Endothelial cell of hepatic sinusoid (primary cell): ENCODE results near the gene ZSWIM1.
"Not testable (repeated sequence)": the region's sequence is repeated elsewhere in the genome, so short reads cannot be mapped to it uniquely, and the experiment has no call there.

Source experiments
- in situ Hi-C: cut with HindIII; loops from 2 replicates; pipeline ENCODE4 v1.10.0; 2017; ENCODE audit warnings: low sequenced_read_pairs

The ZSWIM1 gene

DNA sequence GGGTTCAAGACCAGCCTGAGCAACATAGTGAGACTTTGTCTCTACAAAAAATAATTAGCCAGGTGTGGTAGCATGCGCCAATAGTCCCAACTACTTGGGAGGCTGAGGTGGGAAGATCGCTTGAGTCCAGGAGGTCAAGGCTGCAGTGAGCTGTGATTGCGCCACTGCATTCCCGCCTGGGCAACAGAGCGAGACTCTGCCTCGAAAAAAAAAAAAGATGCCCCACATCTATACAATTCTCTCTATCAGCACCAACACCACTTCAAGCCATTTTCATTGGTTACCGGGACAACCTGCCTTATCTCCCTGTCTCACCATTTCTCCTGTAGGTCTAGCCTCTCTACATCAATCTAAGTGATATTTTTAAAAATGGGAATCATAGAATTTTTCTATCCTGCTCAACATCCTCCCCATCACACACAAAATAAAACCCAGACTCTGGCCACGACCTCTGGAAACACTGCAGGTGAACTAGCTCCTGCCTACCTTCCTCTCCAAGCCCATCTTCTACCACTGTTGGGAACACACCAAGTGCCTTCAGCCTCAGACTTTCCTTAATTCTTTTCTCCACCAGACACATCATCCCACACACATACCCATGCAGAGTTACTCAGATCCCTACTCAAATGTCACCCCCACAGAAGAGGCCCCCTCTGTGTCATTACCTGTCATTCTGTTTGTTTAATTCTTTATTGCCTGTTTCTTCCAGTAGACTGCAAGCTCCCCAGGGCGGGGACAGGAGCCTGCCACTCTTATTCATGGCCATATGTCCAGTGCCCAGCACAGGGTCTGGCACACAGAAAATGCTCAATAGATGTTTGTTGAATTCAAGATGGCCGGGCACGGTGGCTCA is 40.5 kb downstream of the ZSWIM1 start:
- in situ Hi-C loops = no loop called here

DNA sequence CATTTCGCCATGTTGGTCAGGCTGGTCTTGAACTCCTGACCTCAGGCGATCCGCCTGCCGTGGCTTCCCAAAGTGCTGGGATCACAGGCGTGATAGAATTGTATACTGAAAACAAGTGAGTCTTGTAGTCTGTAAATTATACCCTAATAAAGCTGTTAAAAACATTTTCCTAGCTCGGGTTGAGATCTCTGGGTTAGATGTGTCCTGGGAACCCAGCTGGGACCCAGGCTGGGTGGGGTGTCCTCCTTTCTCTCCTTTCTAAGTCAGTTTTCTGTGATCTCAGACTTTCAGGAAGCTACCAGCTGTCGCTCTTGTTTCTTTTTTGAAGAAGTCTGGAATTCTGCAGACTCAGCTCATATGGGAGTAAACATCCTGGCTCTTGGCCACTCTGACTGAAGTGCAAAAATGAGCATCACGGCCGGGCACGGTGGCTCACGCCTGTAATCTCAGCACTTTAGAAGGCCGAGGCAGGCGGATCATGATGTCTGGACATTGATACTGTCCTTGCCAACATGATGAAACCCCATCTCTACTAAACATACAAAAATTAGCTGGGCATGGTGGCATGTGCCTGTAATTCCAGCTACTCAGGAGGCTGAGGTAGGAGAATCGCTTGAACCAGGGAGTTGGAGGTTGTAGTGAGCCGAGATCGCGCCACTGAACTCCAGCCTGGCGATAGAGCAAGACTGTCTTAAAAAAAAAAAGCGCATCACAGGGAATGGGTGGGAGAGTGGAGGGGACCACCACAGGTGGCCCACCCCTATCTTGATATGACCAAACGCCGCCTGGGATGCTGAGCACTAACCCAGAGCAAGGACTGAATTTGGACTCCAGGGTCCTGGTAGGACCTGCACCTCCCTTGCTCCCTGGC is 43.6 kb downstream of the ZSWIM1 start:
- in situ Hi-C loops = no loop called here

DNA sequence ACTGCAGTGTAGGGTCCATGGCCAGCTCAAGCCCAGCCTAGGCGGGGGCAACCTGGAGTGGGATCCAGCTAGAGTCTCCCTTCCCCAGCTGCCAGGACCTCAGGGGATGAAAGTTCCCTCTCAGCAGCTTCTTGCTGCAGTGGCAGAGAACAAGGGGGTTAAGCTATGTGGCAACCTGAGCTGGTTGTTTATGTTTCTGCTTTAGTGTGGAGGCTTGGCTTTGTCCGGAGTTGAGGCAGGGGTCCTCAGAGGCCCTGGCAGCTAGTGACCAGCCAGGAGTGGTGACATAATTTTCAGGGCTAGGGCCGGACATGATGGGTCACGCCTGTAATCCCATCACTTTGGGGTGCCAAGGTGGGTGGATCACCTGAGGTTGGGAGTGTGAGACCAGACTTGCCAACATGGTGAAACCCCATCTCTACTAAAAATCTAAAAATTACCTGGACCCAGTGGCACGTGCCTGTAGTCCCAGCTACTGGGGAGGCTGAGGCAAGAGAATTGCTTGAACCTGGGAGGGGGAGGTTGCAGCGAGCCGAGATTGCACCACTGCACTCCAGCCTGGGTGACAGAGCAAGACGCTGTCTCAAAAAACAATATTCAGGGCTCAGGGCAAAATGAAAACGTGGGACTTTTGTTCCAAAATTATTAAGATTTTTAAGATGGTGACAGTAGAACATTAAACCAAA is 44.9 kb downstream of the ZSWIM1 start:
- in situ Hi-C loops = no loop called here

DNA sequence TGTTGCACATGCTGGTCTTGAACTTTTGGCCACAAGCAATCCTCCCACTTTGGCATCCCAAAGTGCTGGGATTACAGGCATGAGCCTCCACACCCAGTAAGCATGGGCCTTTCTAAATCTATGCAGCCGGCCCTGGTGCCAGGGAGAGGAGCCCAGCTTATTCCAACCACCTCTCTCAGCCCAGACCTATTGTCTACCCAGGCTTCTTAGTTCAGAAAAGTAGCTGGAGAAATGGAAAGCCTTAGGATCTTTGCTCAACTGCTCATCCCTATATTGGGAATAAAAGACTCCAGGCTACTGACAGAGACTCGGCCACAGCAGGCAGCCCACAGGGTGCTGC is 45.7 kb downstream of the ZSWIM1 start:
- in situ Hi-C loops = no loop called here

DNA sequence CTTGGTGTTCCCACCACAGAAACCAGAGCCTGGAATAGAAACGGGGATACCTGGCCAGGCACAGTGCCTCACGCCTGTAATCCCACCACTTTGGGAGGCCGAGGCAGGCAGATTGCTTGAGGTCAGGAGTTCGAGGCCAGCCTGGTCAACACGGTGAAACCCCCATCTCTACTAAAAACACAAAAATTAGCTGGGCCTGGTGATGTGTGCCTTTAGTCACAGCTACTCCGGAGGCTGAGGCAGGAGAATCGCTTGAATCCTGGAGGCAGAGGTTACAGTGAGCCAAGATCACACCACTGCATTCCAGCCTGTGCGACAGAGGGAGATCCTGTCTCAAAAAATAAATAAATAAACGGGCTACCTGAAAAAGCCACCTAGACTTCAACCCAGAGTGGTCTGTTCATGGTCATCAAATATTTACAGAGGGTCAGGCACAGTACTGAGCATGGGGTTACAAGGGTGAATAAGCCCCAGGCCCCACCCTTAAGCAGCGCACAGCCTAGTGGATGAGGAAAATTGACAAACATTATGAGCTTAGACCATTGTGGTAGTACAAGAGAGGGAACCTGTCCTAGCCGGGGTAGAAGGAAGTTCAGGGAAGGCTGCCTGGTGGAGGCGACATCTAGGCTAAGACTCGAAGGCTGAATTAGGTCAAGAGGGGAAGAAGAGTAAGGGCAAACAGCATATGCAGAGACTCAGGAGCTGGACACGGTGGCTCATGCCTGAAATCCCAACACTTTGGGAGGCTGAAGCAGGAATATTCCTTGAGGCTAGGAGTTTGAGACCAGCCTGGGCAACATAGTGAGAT is 46.2 kb downstream of the ZSWIM1 start:
- in situ Hi-C loops = no loop called here

DNA sequence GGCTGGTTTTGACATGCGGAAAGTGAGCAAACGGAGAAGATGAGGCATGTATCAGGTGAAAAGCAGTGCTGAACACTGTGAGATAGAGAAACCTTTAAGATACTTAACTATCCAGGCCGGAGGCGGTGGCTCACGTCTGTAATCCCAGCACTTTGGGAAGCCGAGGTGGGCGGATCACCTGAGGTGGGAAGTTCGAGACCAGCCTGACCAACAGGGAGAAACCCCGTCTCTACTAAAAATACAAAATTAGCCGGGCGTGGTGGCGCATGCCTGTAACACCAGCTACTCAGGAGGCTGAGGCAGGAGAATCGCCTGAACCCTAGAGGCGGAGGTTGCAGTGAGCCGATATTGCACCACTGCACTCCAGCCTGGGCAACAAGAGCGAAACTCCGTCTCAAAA is 50.7 kb downstream of the ZSWIM1 start:
- in situ Hi-C loops = not testable (repeated sequence)

DNA sequence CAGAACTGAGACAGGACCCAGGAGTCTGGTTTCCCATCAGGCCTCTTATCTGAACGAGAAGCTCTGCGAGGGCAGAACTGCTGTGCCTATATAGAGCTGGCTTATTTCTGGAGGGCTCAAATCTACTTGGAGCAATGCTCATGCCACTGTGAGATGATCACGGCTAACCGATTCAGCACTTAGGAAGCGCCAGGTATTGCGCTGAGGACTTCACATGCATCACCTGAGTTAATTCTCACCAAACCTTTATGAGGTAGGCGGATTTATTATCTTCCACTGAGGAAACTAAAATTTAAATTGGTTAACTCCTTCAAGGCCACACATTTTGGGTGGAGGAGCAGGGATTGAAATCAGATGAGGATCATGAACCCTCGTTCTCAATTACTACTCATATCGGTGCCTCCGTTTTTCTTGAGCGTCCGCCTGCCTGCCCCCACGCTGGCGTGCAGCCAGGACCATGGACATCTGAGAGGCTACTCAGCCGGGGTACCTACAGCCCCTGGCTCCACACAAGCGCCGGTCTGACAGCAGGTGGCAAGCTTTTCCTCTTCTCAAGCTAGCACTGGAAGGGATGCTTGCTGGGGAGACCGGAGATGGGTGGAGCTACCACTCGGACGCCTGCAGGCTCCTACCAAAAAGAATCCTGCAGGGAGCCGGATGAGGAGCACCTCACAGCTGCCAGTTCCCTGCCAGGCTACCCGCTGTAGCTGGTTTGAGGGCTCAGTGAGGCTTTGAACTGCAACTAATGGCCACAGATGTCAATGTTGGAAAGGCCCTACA is 52.4 kb downstream of the ZSWIM1 start:
- in situ Hi-C loops = no loop called here

DNA sequence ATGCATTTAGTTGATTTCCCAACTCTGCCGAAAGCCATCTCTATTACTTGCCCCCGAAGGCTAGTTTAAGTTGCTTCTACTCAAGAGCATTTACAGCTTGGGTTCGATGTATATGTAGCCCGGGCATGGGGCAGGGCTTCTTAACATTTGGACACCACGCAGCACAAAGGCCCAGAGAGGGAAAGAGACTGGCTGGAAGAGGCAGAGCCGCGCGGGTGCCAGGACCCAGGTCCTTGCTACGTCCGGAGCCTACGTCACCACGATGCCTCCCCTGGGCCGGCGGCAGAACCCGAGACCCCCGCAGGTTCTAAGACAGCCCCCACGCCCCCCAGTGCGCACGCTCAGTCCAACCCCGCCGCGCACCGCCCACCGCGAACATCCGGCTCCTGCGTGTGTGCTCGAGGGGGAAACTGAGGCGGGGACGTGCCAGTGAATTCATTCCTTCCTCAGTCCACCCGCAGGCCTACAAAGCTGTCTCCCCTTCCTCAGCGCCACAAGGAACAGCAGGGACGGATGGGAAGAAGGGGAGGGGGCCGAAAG is 53.1 kb downstream of the ZSWIM1 start:
- in situ Hi-C loops = no loop called here
